Transverse colon (tissue), 4 donors: ENCODE results near the gene TNNC1.

Experiments
- EP300 ChIP-seq: sonication (generic); formaldehyde crosslinking; IDR thresholded peaks from one replicate; pipeline ENCODE4 v1.6.1; 2017; ENCODE audit warnings: antibody characterized with exemption, low read depth
- POLR2A ChIP-seq: fragments of 450-650 bp; IDR thresholded peaks from one replicate; pipeline ENCODE4 v1.6.1; 2016; ENCODE audit warnings: antibody characterized with exemption, mild to moderate bottlenecking, moderate library complexity
- POLR2AphosphoS5 ChIP-seq, 3 donors: sonication (generic); formaldehyde crosslinking; IDR thresholded peaks; one replicate each; pipeline ENCODE4 v1.6.1; 2016; ENCODE audit warnings: antibody characterized with exemption in 3 of 3
- TF ChIP-seq, protein P1 (sequence below), 5 experiments: fragments of 200-600 bp in 3 of 5; fragments of 450-650 bp in 2 of 5; sonication (generic) in 3 of 5; IDR thresholded peaks; 1 replicate in 2 of 5; 2 replicates in 3 of 5; pipeline ENCODE4 v1.5.1; 2016 to 2017; ENCODE audit warnings: antibody characterized with exemption in 5 of 5, inconsistent platforms in 3 of 5, mild to moderate bottlenecking in 2 of 5, moderate library complexity in 1 of 5

DNA sequence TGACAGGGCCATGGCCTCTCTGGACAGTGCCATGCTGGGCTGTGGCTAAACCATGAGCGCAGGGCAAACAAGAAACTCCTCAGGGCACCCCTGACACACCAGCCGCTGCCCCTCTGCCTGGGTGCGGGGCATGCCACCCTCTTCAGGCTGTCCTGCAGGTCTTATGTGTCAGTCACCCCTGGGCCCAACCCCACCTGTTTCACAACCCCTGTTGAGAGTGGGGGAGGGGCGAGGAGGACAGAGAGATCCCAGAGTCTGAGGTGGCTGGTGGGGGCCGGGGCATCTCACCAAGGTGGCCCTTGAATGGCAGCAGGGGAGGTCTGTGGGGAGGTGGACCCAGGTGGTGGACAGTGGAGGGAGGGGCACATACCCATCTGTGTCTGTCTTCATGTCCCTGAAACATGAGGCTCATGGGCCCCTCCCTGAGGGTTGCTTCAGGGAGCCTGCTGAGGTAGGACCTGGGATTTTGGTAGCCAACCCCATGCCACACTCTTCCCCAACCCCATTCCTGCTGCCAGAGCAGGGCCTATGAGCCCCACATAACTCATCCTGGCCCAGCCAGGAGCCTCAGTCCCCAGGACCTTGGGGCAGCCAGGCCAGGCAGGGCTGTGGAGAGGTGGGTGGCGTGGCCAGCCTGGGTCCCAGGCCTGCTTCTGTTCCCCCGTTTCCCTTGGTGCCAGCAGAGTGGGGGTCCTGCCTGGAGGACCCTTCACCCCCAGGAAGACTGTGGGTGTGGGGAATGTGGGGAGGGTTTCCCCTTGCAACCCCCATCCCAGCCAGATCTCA is 39.6 kb upstream of the TNNC1 start:
- TF ChIP-seq, protein P1, sequence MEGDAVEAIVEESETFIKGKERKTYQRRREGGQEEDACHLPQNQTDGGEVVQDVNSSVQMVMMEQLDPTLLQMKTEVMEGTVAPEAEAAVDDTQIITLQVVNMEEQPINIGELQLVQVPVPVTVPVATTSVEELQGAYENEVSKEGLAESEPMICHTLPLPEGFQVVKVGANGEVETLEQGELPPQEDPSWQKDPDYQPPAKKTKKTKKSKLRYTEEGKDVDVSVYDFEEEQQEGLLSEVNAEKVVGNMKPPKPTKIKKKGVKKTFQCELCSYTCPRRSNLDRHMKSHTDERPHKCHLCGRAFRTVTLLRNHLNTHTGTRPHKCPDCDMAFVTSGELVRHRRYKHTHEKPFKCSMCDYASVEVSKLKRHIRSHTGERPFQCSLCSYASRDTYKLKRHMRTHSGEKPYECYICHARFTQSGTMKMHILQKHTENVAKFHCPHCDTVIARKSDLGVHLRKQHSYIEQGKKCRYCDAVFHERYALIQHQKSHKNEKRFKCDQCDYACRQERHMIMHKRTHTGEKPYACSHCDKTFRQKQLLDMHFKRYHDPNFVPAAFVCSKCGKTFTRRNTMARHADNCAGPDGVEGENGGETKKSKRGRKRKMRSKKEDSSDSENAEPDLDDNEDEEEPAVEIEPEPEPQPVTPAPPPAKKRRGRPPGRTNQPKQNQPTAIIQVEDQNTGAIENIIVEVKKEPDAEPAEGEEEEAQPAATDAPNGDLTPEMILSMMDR (IDR thresholded peaks at IDR 0.05), result no peak
- TF ChIP-seq POLR2AphosphoS5 (IDR thresholded peaks at IDR 0.05) (no peak), EP300 (no peak), POLR2A (no peak)
